Uterus (tissue), 4 donors: ENCODE measurements around the gene LSR. TPM values are rescaled to one million over a fixed set of nuclear protein-coding genes. Genes with fewer than 3 reads are reported as not detected.

ENCODE experiments used
- DNase-seq, 2 donors: peaks; one replicate each; pipeline ENCODE4 v3.0.0-alpha.2; 2019 to 2020
- H3K27ac ChIP-seq, 2 donors: fragments of 200-600 bp; sonication (generic); 1 replicate in 1 of 2; 2 replicates in 1 of 2; pipeline ENCODE4 v1.5.1; 2016 to 2018
- H3K27me3 ChIP-seq, 2 donors: fragments of 200-600 bp; sonication (generic); one replicate each; pipeline ENCODE4 v1.5.1; 2018 to 2019; ENCODE audit warnings: control low read depth in 1 of 2
- H3K36me3 ChIP-seq, 2 donors: fragments of 200-600 bp; sonication (generic); one replicate each; pipeline ENCODE4 v1.5.1; 2019; ENCODE audit warnings: control low read depth in 1 of 2
- H3K4me1 ChIP-seq, 2 donors: fragments of 200-600 bp; sonication (generic); one replicate each; pipeline ENCODE4 v1.5.1; 2018 to 2019; ENCODE audit warnings: control low read depth in 1 of 2
- H3K4me3 ChIP-seq, 2 donors: fragments of 200-600 bp; sonication (generic); 1 replicate in 1 of 2; 2 replicates in 1 of 2; pipeline ENCODE4 v1.5.1; 2018 to 2019; ENCODE audit warnings: mild to moderate bottlenecking in 1 of 2
- H3K9me3 ChIP-seq, 2 donors: fragments of 200-600 bp; sonication (generic); one replicate each; pipeline ENCODE4 v1.5.1; 2019; ENCODE audit warnings: control low read depth in 1 of 2
- CTCF ChIP-seq, 4 experiments: fragments of 200-600 bp in 2 of 4; fragments of 450-650 bp in 2 of 4; sonication (generic) in 2 of 4; IDR thresholded peaks; one replicate each; pipeline ENCODE4 v1.5.1; 2016 to 2019; ENCODE audit warnings: antibody characterized with exemption in 4 of 4, mild to moderate bottlenecking in 2 of 4, moderate library complexity in 1 of 4
- POLR2A ChIP-seq, 2 donors: fragments of 450-650 bp; IDR thresholded peaks; one replicate each; pipeline ENCODE4 v1.6.1; 2016; ENCODE audit warnings: antibody characterized with exemption in 2 of 2, mild to moderate bottlenecking in 1 of 2, moderate library complexity in 1 of 2
- intact Hi-C: fragments of 100-400 bp; cut with DNase I; formaldehyde crosslinking; loops from one replicate; pipeline ENCODE4 v1.15.1; 2023; ENCODE audit warnings: low total_unique reads
- total RNA-seq, 4 donors: library from RNA; depleted of rRNA in 3 of 4; stranded (reverse); fragments of >200 nt in 3 of 4; gene quantifications; one replicate each; pipeline versions ENCODE4 v1.1.0 to v1.2.4, GENCODE V29; 2014 to 2023
- donor health status: DM: yes; HTN: yes; CAD: no.

The LSR gene
- total RNA-seq, 4 donors from 2014 or later: 7.3 to 37.8 (median 20.2) TPM

GRCh38 chr19:35247526-35248309 is 1.1 kb upstream of the LSR start:
- no peak for DNase-seq
- TF ChIP-seq POLR2A (IDR thresholded peaks at IDR 0.05) (no peak), CTCF (IDR thresholded peaks at IDR 0.05) (peak; percentile 19 to 54 (median 34))
- Histone ChIP-seq H3K9me3 (no peaks in the 10 kb centered on the region), H3K36me3 (no peaks in the 10 kb centered on the region), H3K4me1 (no peaks in the 10 kb centered on the region), H3K27me3 (peaks cover 0 to 7% of the 10 kb centered on the region in 2 donors), H3K27ac (peak overlapping the region; percentile 49 to 63), H3K4me3 (peak overlapping the region; percentile 16 to 21)
- intact Hi-C loops: no loop called here

- no peak for DNase-seq
- intact Hi-C loops: no loop called here
- TF ChIP-seq CTCF (IDR thresholded peaks at IDR 0.05): no peak
- no peak for TF ChIP-seq POLR2A (IDR thresholded peaks at IDR 0.05)
- Histone ChIP-seq H3K9me3 (no peaks in the 10 kb centered on the region), H3K4me3 (peak overlapping the region; percentile 16 to 21), H3K4me1 (no peaks in the 10 kb centered on the region), H3K27me3 (peaks cover 0 to 7% of the 10 kb centered on the region in 2 donors), H3K36me3 (no peaks in the 10 kb centered on the region), H3K27ac (peak overlapping the region; percentile 49 to 63)
Observed at GRCh38 chr19:35249146-35249847, 495 bp downstream of the LSR start.

GRCh38 chr19:35249848-35250711 is 1.3 kb downstream of the LSR start:
- Histone ChIP-seq H3K27me3 (peaks cover 0 to 7% of the 10 kb centered on the region in 2 donors), H3K4me3 (peak overlapping the region in 1 of 2 donors; percentile 21), H3K4me1 (no peaks in the 10 kb centered on the region), H3K27ac (no peak overlapping the region), H3K9me3 (no peaks in the 10 kb centered on the region), H3K36me3 (no peaks in the 10 kb centered on the region)
- intact Hi-C loops: no loop called here
- TF ChIP-seq POLR2A (IDR thresholded peaks at IDR 0.05) (no peak), CTCF (IDR thresholded peaks at IDR 0.05) (no peak)
- no peak for DNase-seq

- no peak for TF ChIP-seq CTCF (IDR thresholded peaks at IDR 0.05)
- TF ChIP-seq POLR2A (IDR thresholded peaks at IDR 0.05): no peak
- DNase-seq: no peak
- no peaks in the 10 kb centered on the region for H3K36me3 ChIP-seq
- H3K4me3 ChIP-seq: no peak overlapping the region
- peaks cover 0 to 6% of the 10 kb centered on the region in 2 donors for H3K27me3 ChIP-seq
- intact Hi-C loops: no loop called here
- H3K9me3 ChIP-seq: no peaks in the 10 kb centered on the region
- no peaks in the 10 kb centered on the region for H3K4me1 ChIP-seq
- H3K27ac ChIP-seq: no peak overlapping the region
Observed at GRCh38 chr19:35251456-35251855, 2.7 kb downstream of the LSR start.
